Nephron progenitor cell (in vitro differentiated cells): ENCODE data around the gene ELAC1.
"Not testable (repeated sequence)": the region's sequence is repeated elsewhere in the genome, so short reads cannot be mapped to it uniquely, and the experiment has no call there.

Source experiments
- DNase-seq: peaks from one replicate; pipeline ENCODE4 v3.0.0; 2021
- H3K27ac Mint-ChIP-seq: 2 replicates; pipeline ENCODE4 v1.8.0; 2021; ENCODE audit warnings: mild to moderate bottlenecking, moderate library complexity, mixed read lengths
- H3K27me3 Mint-ChIP-seq: 2 replicates; pipeline ENCODE4 v1.8.0; 2021; ENCODE audit warnings: mild to moderate bottlenecking, low read depth, mixed read lengths; ENCODE audit not compliant: poor library complexity
- H3K36me3 Mint-ChIP-seq: 2 replicates; pipeline ENCODE4 v1.8.0; 2021; ENCODE audit warnings: low read depth, mixed read lengths
- H3K4me1 Mint-ChIP-seq: 2 replicates; pipeline ENCODE4 v1.8.0; 2021; ENCODE audit warnings: mixed read lengths
- H3K4me3 Mint-ChIP-seq: 2 replicates; pipeline ENCODE4 v1.8.0; 2021; ENCODE audit warnings: mild to moderate bottlenecking, moderate library complexity, mixed read lengths
- H3K9me3 Mint-ChIP-seq: 2 replicates; pipeline ENCODE4 v1.8.0; 2021; ENCODE audit warnings: mild to moderate bottlenecking, moderate library complexity, mixed read lengths
- TF ChIP-seq, protein P1 (sequence below): fragments of 200-600 bp; sonication (generic); IDR thresholded peaks from 2 replicates; pipeline ENCODE4 v1.5.0; 2021; ENCODE audit warnings: antibody characterized with exemption

The ELAC1 gene

DNA sequence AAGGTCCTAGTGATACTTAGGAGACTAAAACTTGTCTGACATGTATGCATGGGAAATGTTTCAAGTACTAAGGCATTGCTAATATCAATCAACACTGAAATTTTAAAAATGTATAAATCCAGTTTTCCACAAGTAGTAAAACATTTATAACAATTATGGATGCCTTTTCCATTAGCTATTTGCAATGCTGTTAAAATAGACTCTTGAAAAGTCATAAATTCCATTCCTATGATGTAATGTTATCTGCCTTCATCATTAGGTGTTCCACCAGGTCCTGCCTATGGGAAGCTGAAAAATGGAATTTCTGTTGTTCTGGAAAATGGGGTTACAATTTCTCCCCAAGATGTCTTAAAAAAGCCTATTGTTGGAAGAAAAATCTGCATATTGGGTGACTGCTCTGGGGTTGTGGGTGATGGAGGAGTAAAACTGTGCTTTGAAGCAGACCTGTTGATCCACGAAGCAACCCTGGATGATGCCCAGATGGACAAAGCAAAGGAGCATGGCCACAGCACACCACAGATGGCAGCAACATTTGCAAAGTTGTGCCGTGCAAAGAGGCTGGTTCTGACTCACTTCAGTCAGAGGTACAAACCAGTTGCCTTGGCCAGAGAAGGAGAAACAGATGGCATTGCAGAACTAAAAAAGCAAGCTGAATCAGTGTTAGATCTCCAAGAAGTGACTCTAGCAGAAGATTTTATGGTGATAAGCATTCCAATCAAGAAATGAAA is 18.7 kb downstream of the ELAC1 start:
- TF ChIP-seq, protein P1, sequence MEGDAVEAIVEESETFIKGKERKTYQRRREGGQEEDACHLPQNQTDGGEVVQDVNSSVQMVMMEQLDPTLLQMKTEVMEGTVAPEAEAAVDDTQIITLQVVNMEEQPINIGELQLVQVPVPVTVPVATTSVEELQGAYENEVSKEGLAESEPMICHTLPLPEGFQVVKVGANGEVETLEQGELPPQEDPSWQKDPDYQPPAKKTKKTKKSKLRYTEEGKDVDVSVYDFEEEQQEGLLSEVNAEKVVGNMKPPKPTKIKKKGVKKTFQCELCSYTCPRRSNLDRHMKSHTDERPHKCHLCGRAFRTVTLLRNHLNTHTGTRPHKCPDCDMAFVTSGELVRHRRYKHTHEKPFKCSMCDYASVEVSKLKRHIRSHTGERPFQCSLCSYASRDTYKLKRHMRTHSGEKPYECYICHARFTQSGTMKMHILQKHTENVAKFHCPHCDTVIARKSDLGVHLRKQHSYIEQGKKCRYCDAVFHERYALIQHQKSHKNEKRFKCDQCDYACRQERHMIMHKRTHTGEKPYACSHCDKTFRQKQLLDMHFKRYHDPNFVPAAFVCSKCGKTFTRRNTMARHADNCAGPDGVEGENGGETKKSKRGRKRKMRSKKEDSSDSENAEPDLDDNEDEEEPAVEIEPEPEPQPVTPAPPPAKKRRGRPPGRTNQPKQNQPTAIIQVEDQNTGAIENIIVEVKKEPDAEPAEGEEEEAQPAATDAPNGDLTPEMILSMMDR: no peak
- Mint-ChIP-seq H3K4me1 (peaks cover 3% of the 10 kb centered on the region), H3K36me3 (peaks cover 33% of the 10 kb centered on the region), H3K9me3 (no peaks in the 10 kb centered on the region), H3K27ac (no peak overlapping the region), H3K27me3 (no peaks in the 10 kb centered on the region), H3K4me3 (no peak overlapping the region)
- DNase-seq: no peak

DNA sequence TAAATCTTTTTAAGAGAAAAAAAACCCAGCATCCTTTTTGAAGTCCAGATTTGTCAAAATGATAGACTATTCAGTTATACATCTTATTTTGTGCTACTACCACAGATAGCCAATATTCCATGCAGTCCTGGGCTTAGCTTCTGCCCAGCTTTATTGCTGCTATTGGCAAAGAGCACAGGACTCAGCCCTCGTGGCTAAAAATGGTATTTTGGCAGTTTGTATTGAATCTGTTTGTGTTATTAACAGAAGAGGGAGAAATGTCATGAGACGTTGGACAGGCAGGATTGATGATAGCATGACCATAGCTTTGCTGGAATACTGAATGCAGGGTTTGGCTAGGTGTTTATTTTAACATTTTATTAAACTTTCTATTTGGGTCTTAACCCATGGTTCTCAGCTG is 19.4 kb downstream of the ELAC1 start:
- H3K9me3 Mint-ChIP-seq: no peaks in the 10 kb centered on the region
- TF ChIP-seq, protein P1: no peak
- peaks cover 34% of the 10 kb centered on the region for H3K36me3 Mint-ChIP-seq
- H3K27ac Mint-ChIP-seq: no peak overlapping the region
- no peak for DNase-seq
- no peaks in the 10 kb centered on the region for H3K27me3 Mint-ChIP-seq
- H3K4me1 Mint-ChIP-seq: peaks cover 10% of the 10 kb centered on the region
- no peak overlapping the region for H3K4me3 Mint-ChIP-seq

DNA sequence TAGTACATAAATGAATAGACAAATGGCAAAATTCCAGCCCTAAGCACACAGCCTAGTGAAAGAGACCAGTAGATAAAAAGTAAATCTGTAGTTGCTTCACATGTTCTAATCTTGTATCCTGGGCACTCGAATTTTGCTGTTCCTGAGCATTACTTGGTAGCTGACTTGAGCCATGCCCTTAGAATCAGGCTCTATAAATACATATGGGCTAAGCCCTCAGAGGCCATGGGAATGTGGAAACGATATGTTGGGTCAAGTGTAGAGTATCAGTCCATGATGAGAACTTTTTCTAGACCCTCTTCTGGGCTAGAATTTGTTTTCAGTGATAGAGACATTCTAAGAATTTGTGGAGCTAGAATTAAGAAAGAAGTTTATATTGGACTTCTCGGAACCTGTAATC is 21.9 kb downstream of the ELAC1 start:
- DNase-seq: no peak
- H3K9me3 Mint-ChIP-seq: no peaks in the 10 kb centered on the region
- no peak overlapping the region for H3K4me3 Mint-ChIP-seq
- H3K27me3 Mint-ChIP-seq: no peaks in the 10 kb centered on the region
- peaks cover 15% of the 10 kb centered on the region for H3K4me1 Mint-ChIP-seq
- H3K27ac Mint-ChIP-seq: no peak overlapping the region
- TF ChIP-seq, protein P1: no peak
- H3K36me3 Mint-ChIP-seq: peaks cover 17% of the 10 kb centered on the region

DNA sequence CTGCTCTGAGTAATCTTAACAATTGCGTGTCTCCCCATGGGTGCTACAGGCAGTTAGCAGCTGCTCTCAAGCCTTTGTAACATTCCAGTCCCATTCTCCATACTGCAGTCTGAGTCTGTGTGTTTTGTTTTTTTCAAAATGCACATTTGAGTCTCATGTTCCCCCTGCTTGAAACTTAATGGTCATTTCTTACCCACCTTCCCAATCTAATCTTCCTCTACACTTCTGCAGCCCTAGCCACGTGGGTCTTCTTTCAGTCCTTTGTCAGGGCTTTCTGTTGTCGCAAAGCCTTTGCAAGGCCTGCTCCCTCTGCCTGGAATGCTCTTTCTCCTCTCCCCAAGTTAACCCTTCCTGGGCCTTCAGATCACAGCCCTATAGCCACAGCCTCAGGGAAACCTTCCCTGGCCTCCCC is 24.5 kb downstream of the ELAC1 start:
- TF ChIP-seq, protein P1: no peak
- no peaks in the 10 kb centered on the region for H3K9me3 Mint-ChIP-seq
- peaks cover 15% of the 10 kb centered on the region for H3K4me1 Mint-ChIP-seq
- no peak overlapping the region for H3K27ac Mint-ChIP-seq
- H3K27me3 Mint-ChIP-seq: no peaks in the 10 kb centered on the region
- peaks cover 6% of the 10 kb centered on the region for H3K36me3 Mint-ChIP-seq
- DNase-seq: no peak
- H3K4me3 Mint-ChIP-seq: no peak overlapping the region

DNA sequence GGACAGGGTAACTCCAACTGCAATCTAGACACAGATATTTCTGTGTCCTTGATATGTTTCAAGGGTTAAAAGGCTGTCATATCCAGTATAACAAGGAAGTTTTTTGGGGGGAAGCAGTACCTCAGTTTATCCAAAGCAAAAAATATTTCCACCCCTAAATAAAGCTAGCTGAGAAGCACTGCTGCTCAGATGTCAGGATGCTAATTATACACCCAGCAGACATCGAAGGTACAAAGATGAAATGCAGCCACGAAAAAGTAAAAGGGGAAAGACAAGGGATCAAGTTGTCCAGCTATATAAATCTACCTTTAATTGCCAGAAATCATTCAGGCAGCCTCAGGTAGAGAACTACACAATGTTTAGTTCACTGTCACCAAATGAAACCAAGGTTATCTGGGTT is 26.2 kb downstream of the ELAC1 start:
- peaks cover 15% of the 10 kb centered on the region for H3K4me1 Mint-ChIP-seq
- no peak overlapping the region for H3K4me3 Mint-ChIP-seq
- H3K27me3 Mint-ChIP-seq: no peaks in the 10 kb centered on the region
- DNase-seq: no peak
- no peak overlapping the region for H3K27ac Mint-ChIP-seq
- TF ChIP-seq, protein P1: no peak
- H3K36me3 Mint-ChIP-seq: peaks cover 6% of the 10 kb centered on the region
- no peaks in the 10 kb centered on the region for H3K9me3 Mint-ChIP-seq

DNA sequence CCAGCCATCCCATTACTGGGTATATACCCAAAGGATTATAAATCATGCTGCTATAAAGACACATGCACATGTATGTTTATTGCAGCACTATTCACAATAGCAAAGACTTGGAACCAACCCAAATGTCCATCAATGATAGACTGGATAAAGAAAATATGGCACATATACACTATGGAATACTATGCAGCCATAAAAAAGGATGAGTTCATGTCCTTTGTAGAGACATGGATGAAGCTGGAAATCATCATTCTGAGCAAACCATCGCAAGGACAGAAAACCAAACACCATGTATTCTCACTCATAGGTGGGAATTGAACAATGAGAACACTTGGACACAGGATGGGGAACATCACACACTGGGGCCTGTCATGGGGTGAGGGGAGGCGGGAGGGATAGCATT is 35.3 kb downstream of the ELAC1 start:
- Mint-ChIP-seq H3K4me1 (peaks cover 12% of the 10 kb centered on the region), H3K9me3 (peaks cover 23% of the 10 kb centered on the region), H3K36me3 (peaks cover 12% of the 10 kb centered on the region)
- not testable (repeated sequence) for DNase-seq, H3K4me3 Mint-ChIP-seq, H3K27me3 Mint-ChIP-seq, H3K27ac Mint-ChIP-seq
